HCT116 (cell line): ENCODE data around the gene WNK2. TPM values are rescaled to one million over a fixed set of nuclear protein-coding genes. Genes with fewer than 3 reads are reported as not detected.

Experiments
- ATAC-seq: fragments of 200-7000 bp; cut with Tn5 transposase; 2 replicates; pipeline ENCODE4 v1.9.1; 2020; ENCODE audit warnings: mild to moderate bottlenecking, moderate library complexity
- BruUV-seq: library from RNA; stranded (reverse); fragments of 400-500 nt; replicated peaks from 2 replicates; lab custom pipeline; 2021; lab: Mats Ljungman, UMichigan
- CTCF ChIA-PET: fragments of 300-600 bp; sonication (Branson Sonifier 250); formaldehyde crosslinking; loops from one replicate; lab custom pipeline; 2021; ENCODE audit warnings: antibody characterized with exemption; lab: Charles Lee
- POLR2A ChIA-PET: fragments of 300-600, 350-600 bp; sonication (Branson Sonifier 250); formaldehyde crosslinking; loops from one replicate; lab custom pipeline; 2021; ENCODE audit warnings: antibody characterized with exemption; lab: Charles Lee
- RAD21 ChIA-PET, 2 experiments: fragments of 300-600 bp; sonication (Branson Sonifier 250); formaldehyde crosslinking; loops; one replicate each; lab custom pipeline; 2023; ENCODE audit warnings: low total read pairs in 2 of 2; ENCODE audit not compliant: uncharacterized antibody in 2 of 2, unreplicated experiment in 2 of 2, low non-redundant PET in 1 of 2; lab: Charles Lee
- DNase-seq: peaks from one replicate; pipeline ENCODE4 v3.0.0-alpha.2; 2010; ENCODE audit warnings: low read depth, low spot score
- H2AFZ ChIP-seq: fragments of 200-600 bp; shearing (Covaris generic), sonication (generic); 2 replicates; pipeline ENCODE4 v1.6.1; 2017; ENCODE audit warnings: low read depth, mixed run types, mixed read lengths, antibody characterized with exemption, low read length; ENCODE audit not compliant: poor library complexity, severe bottlenecking
- H3K27ac ChIP-seq: 2 replicates; pipeline ENCODE4 v1.5.1; 2012; ENCODE audit warnings: low read depth, low read length
- H3K27me3 ChIP-seq: fragments of 200-600 bp; sonication (generic); 2 replicates; pipeline ENCODE4 v1.6.1; 2016; ENCODE audit warnings: mixed run types, low read length, mixed read lengths; ENCODE audit not compliant: insufficient read depth
- H3K36me3 ChIP-seq, 2 experiments: fragments of 200-500 bp in 1 of 2; fragments of 200-600 bp in 1 of 2; sonication (Bioruptor generic) in 1 of 2; sonication (generic) in 1 of 2; 2 replicates each; pipeline versions ENCODE4 v1.5.1 to v1.6.1; 2014 to 2016; ENCODE audit warnings: low read length in 2 of 2, inconsistent platforms in 1 of 2, mixed read lengths in 1 of 2, mixed run types in 1 of 2; ENCODE audit not compliant: insufficient read depth in 2 of 2, control insufficient read depth in 1 of 2
- H3K4me1 ChIP-seq, 2 experiments: fragments of 200-600 bp in 1 of 2; sonication (generic) in 1 of 2; 2 replicates each; pipeline versions ENCODE4 v1.5.1 to v1.6.1; 2012 to 2017; ENCODE audit warnings: low read length in 2 of 2, inconsistent platforms in 1 of 2, mild to moderate bottlenecking in 1 of 2, mixed read lengths in 1 of 2, mixed run types in 1 of 2, moderate library complexity in 1 of 2; ENCODE audit not compliant: insufficient read depth in 2 of 2, control insufficient read depth in 1 of 2
- H3K4me2 ChIP-seq: fragments of 200-600 bp; sonication (generic); 2 replicates; pipeline ENCODE4 v1.6.1; 2017; ENCODE audit warnings: mixed run types, low read length, mixed read lengths
- H3K4me3 ChIP-seq, 2 experiments: fragments of 200-600 bp in 1 of 2; sonication (generic) in 1 of 2; replicated peaks in 1 of 2; 2 replicates each; pipeline ENCODE4 v1.5.1; 2011 to 2016; ENCODE audit warnings: low read length in 2 of 2, control low read depth in 1 of 2, low read depth in 1 of 2, mild to moderate bottlenecking in 1 of 2, mixed read lengths in 1 of 2, mixed run types in 1 of 2
- H3K79me2 ChIP-seq: fragments of 200-600 bp; sonication (generic); 2 replicates; pipeline ENCODE4 v1.6.1; 2017; ENCODE audit warnings: mild to moderate bottlenecking, mixed run types, low read length, moderate library complexity, mixed read lengths; ENCODE audit not compliant: insufficient read depth
- H3K9ac ChIP-seq: fragments of 200-600 bp; sonication (generic); 2 replicates; pipeline ENCODE4 v1.6.1; 2016; ENCODE audit warnings: low read length, mixed read lengths
- H3K9me2 ChIP-seq: fragments of 200-600 bp; sonication (generic), shearing (Covaris generic); 2 replicates; pipeline ENCODE4 v1.6.1; 2017; ENCODE audit warnings: mixed run types, mild to moderate bottlenecking, moderate library complexity; ENCODE audit not compliant: insufficient read depth
- H3K9me3 ChIP-seq, 2 experiments: fragments of 200-500 bp in 1 of 2; fragments of 200-600 bp in 1 of 2; sonication (Bioruptor generic) in 1 of 2; sonication (generic) in 1 of 2; 2 replicates each; pipeline ENCODE4 v1.6.1; 2014 to 2017; ENCODE audit warnings: low read length in 2 of 2, mixed read lengths in 2 of 2, inconsistent platforms in 1 of 2, low read depth in 1 of 2, mild to moderate bottlenecking in 1 of 2, mixed run types in 1 of 2, moderate library complexity in 1 of 2; ENCODE audit not compliant: control insufficient read depth in 1 of 2, insufficient read depth in 1 of 2
- H4K20me1 ChIP-seq: fragments of 200-600 bp; sonication (generic), shearing (Covaris generic); 2 replicates; pipeline ENCODE4 v1.6.1; 2017; ENCODE audit warnings: mixed run types, mild to moderate bottlenecking, moderate library complexity; ENCODE audit not compliant: insufficient read depth
- JUND ChIP-seq: IDR thresholded peaks from 2 replicates; pipeline ENCODE4 v1.6.1; 2012
- POLR2A ChIP-seq: IDR thresholded peaks from 2 replicates; pipeline ENCODE4 v1.7.0; 2011; ENCODE audit warnings: borderline replicate concordance; ENCODE audit not compliant: insufficient read depth, insufficient read length; ENCODE audit errors: extremely low read depth
- REST ChIP-seq: IDR thresholded peaks from 2 replicates; pipeline ENCODE4 v1.6.1; 2012; ENCODE audit warnings: low read depth
- SP1 ChIP-seq: IDR thresholded peaks from 2 replicates; pipeline ENCODE4 v1.6.1; 2012; ENCODE audit warnings: low read depth
- SRF ChIP-seq: IDR thresholded peaks from 2 replicates; pipeline ENCODE4 v1.6.1; 2012; ENCODE audit warnings: low read depth
- ZBTB33 ChIP-seq: IDR thresholded peaks from 2 replicates; pipeline ENCODE4 v1.6.1; 2011; ENCODE audit warnings: mild to moderate bottlenecking, low read length, moderate library complexity; ENCODE audit not compliant: insufficient replicate concordance; ENCODE audit errors: extremely low read depth
- intact Hi-C: fragments of 100-400 bp; cut with micrococcal nuclease; formaldehyde crosslinking; loops from 2 replicates; pipeline ENCODE4 v1.10.0; 2022
- total RNA-seq: library from RNA; stranded (reverse); gene quantifications from one replicate; pipeline ENCODE4 v1.2.1, GENCODE V29; 2021; ENCODE audit not compliant: unreplicated experiment

Gene WNK2
- total RNA-seq, 1 experiment from 2014 or later, result 24.4 TPM

GRCh38 chr9:93147632-93148031 lies 36.3 kb upstream of the WNK2 start:
- Histone ChIP-seq H3K9me3 (peaks cover 0 to 6% of the 10 kb centered on the region in 2 experiments; a peak in 1 of 4 replicates), H3K9me2 (no peaks in the 10 kb centered on the region), H3K79me2 (no peaks in the 10 kb centered on the region), H3K9ac (no peak overlapping the region), H3K27ac (no peak overlapping the region), H4K20me1 (no peaks in the 10 kb centered on the region), H3K4me3 (no peak overlapping the region), H2AFZ (no peak overlapping the region), H3K27me3 (no peaks in the 10 kb centered on the region), H3K4me1 (peaks cover 8 to 11% of the 10 kb centered on the region in 2 experiments), H3K4me2 (no peak overlapping the region), H3K36me3 (no peaks in the 10 kb centered on the region)
- intact Hi-C loops, result no loop called here
- ChIA-PET RAD21 (no interaction called here), CTCF (no interaction called here), POLR2A (no interaction called here)
- DNase-seq (no peak), ATAC-seq (no peak)
- TF ChIP-seq JUND, result no peak
- no peak for TF ChIP-seq SP1
- no peak for TF ChIP-seq SRF
- TF ChIP-seq POLR2A, result no peak
- no TSS peak for BruUV-seq

DNA sequence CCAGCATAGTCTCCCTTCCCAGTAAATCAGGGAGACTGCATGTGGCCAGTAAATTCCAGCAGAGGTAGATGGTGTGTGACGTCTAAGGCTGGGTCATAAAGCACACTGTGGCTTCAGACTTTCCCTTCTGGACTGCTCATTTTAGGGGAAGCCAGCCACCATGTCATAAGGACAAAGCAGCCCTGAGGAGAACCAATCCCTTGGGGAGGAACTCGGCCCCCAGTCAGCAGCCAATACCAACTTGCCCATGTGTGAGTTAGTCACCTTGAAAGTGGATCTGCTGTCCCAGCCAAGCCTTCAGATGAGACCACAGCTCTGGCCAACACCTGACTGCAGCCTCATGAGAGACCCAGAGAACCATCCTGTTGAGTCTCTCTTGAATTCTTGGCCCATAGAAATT lies 35.2 kb upstream of the WNK2 start:
- H3K4me3 ChIP-seq, result no peak overlapping the region
- peaks cover 0 to 6% of the 10 kb centered on the region in 2 experiments; a peak in 1 of 4 replicates for H3K9me3 ChIP-seq
- DNase-seq (no peak), ATAC-seq (no peak)
- no peaks in the 10 kb centered on the region for H3K9me2 ChIP-seq
- no peaks in the 10 kb centered on the region for H3K27me3 ChIP-seq
- no peak overlapping the region for H3K9ac ChIP-seq
- no peak overlapping the region for H3K4me2 ChIP-seq
- POLR2A ChIA-PET, result no interaction called here
- no peak overlapping the region for H3K27ac ChIP-seq
- H4K20me1 ChIP-seq, result no peaks in the 10 kb centered on the region
- RAD21 ChIA-PET, result no interaction called here
- TF ChIP-seq REST, result no peak
- TF ChIP-seq ZBTB33, result no peak
- CTCF ChIA-PET, result no interaction called here
- intact Hi-C loops, result no loop called here
- peaks cover 8 to 11% of the 10 kb centered on the region in 2 experiments for H3K4me1 ChIP-seq
- BruUV-seq, result no TSS peak
- no peaks in the 10 kb centered on the region for H3K36me3 ChIP-seq
- H2AFZ ChIP-seq, result no peak overlapping the region
- H3K79me2 ChIP-seq, result no peaks in the 10 kb centered on the region
